SK-N-SH treated with all-trans-retinoic acid at 6 μM for 48 hours (cell line): Measurements from ENCODE around the gene CCL5.

Experiments
- CSDC2 ChIP-seq: fragments of 250-450 bp; sonication (Bioruptor Pico); IDR thresholded peaks from 2 replicates; pipeline ENCODE4 v1.5.0; 2020; ENCODE audit warnings: mild to moderate bottlenecking, moderate library complexity
- ESRRG ChIP-seq: fragments of 250-450 bp; sonication (Bioruptor Pico); IDR thresholded peaks from 2 replicates; pipeline ENCODE4 v1.6.1; 2021; ENCODE audit warnings: mild to moderate bottlenecking
- ISL1 ChIP-seq: fragments of 250-450 bp; sonication (Bioruptor Pico); IDR thresholded peaks from 2 replicates; pipeline ENCODE4 v2.1.2; 2022; ENCODE audit warnings: mild to moderate bottlenecking, moderate library complexity
- OSR1 ChIP-seq: fragments of 250-450 bp; sonication (Bioruptor Pico); IDR thresholded peaks from 2 replicates; pipeline ENCODE4 v1.8.0; 2022; ENCODE audit warnings: moderate library complexity, mild to moderate bottlenecking, inconsistent platforms
- RARB ChIP-seq: fragments of 250-450 bp; sonication (Bioruptor Pico); IDR thresholded peaks from 2 replicates; pipeline ENCODE4 v1.8.0; 2021; ENCODE audit warnings: mild to moderate bottlenecking, moderate library complexity
- SNAI2 ChIP-seq: fragments of 250-450 bp; sonication (Bioruptor Pico); IDR thresholded peaks from 2 replicates; pipeline ENCODE4 v1.5.0; 2020; ENCODE audit warnings: mild to moderate bottlenecking, moderate library complexity
- TCF4 ChIP-seq: fragments of 250-450 bp; sonication (Bioruptor Pico); IDR thresholded peaks from 2 replicates; pipeline ENCODE4 v1.8.0; 2021; ENCODE audit warnings: mild to moderate bottlenecking, moderate library complexity, borderline replicate concordance
- TOX ChIP-seq: fragments of 250-450 bp; sonication (Bioruptor Pico); IDR thresholded peaks from 2 replicates; pipeline ENCODE4 v1.8.0; 2021; ENCODE audit warnings: mild to moderate bottlenecking, moderate library complexity, borderline replicate concordance
- ZFP30 ChIP-seq: fragments of 450-650 bp; formaldehyde crosslinking; IDR thresholded peaks from 2 replicates; pipeline ENCODE4 v1.5.0; 2022; ENCODE audit warnings: mild to moderate bottlenecking, moderate library complexity
- ZNF8 ChIP-seq: fragments of 450-650 bp; formaldehyde crosslinking; IDR thresholded peaks from 2 replicates; pipeline ENCODE4 v1.5.0; 2020; ENCODE audit warnings: mild to moderate bottlenecking, moderate library complexity
- TF ChIP-seq, protein P1 (sequence below): fragments of 250-450 bp; sonication (Bioruptor Pico); IDR thresholded peaks from 2 replicates; pipeline ENCODE4 v1.8.0; 2020; ENCODE audit warnings: mild to moderate bottlenecking, moderate library complexity, borderline replicate concordance
- TF ChIP-seq, protein P2 (sequence below): fragments of 250-450 bp; sonication (Bioruptor Pico); IDR thresholded peaks from 2 replicates; pipeline ENCODE4 v1.5.0; 2020; ENCODE audit warnings: mild to moderate bottlenecking, moderate library complexity
- TF ChIP-seq, protein P3 (sequence below): fragments of 250-450 bp; sonication (Bioruptor Pico); IDR thresholded peaks from 2 replicates; pipeline ENCODE4 v1.8.0; 2021; ENCODE audit warnings: low read depth, mild to moderate bottlenecking, moderate library complexity, borderline replicate concordance
- TF ChIP-seq, protein P4 (sequence below): fragments of 250-450 bp; sonication (Bioruptor Pico); IDR thresholded peaks from 2 replicates; pipeline ENCODE4 v1.5.1; 2020; ENCODE audit warnings: low read depth, mild to moderate bottlenecking, moderate library complexity

DNA sequence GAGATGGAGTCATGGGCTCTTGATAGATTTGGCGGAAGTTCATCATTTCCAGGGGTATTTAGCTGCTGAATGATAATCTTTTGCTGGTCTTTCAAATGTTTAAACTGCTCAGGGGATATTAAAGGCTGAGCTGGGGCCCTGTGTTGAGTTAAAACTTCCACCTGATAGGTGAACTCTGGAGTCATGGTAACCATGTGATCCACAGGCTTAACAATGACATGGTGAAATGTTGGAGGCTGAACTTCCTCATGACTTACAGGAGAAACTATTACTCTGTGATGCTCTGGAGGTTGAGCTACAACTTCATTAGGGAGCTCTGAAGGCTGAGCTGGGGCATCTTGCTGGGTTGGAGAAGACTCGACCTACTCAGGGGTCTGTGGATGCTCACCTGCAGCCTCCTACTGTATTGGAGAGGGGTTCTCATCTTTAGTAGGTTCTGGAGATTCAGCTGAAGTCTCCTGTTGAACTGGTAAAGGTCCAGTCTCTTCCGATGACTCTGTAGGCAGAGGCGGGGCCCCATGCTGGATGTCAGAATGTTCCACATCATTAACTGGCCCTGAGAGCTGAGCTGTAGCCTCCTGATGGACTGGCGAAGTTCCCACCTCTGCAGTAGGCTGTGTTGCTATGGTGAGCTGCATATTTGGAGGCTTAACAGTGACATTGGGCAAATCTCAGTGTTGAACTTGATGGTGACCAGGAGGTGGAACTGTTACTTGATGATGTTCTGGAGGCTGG lies 26.2 kb upstream of the CCL5 start:
- TF ChIP-seq, protein P1, sequence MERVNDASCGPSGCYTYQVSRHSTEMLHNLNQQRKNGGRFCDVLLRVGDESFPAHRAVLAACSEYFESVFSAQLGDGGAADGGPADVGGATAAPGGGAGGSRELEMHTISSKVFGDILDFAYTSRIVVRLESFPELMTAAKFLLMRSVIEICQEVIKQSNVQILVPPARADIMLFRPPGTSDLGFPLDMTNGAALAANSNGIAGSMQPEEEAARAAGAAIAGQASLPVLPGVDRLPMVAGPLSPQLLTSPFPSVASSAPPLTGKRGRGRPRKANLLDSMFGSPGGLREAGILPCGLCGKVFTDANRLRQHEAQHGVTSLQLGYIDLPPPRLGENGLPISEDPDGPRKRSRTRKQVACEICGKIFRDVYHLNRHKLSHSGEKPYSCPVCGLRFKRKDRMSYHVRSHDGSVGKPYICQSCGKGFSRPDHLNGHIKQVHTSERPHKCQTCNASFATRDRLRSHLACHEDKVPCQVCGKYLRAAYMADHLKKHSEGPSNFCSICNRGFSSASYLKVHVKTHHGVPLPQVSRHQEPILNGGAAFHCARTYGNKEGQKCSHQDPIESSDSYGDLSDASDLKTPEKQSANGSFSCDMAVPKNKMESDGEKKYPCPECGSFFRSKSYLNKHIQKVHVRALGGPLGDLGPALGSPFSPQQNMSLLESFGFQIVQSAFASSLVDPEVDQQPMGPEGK, result no peak
- no peak for TF ChIP-seq ZNF8
- TF ChIP-seq, protein P2, sequence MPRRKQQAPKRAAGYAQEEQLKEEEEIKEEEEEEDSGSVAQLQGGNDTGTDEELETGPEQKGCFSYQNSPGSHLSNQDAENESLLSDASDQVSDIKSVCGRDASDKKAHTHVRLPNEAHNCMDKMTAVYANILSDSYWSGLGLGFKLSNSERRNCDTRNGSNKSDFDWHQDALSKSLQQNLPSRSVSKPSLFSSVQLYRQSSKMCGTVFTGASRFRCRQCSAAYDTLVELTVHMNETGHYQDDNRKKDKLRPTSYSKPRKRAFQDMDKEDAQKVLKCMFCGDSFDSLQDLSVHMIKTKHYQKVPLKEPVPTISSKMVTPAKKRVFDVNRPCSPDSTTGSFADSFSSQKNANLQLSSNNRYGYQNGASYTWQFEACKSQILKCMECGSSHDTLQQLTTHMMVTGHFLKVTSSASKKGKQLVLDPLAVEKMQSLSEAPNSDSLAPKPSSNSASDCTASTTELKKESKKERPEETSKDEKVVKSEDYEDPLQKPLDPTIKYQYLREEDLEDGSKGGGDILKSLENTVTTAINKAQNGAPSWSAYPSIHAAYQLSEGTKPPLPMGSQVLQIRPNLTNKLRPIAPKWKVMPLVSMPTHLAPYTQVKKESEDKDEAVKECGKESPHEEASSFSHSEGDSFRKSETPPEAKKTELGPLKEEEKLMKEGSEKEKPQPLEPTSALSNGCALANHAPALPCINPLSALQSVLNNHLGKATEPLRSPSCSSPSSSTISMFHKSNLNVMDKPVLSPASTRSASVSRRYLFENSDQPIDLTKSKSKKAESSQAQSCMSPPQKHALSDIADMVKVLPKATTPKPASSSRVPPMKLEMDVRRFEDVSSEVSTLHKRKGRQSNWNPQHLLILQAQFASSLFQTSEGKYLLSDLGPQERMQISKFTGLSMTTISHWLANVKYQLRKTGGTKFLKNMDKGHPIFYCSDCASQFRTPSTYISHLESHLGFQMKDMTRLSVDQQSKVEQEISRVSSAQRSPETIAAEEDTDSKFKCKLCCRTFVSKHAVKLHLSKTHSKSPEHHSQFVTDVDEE (CRISPR knock-in tag), result no peak
- TF ChIP-seq ESRRG (CRISPR knock-in tag), result no peak
- TF ChIP-seq, protein P3, sequence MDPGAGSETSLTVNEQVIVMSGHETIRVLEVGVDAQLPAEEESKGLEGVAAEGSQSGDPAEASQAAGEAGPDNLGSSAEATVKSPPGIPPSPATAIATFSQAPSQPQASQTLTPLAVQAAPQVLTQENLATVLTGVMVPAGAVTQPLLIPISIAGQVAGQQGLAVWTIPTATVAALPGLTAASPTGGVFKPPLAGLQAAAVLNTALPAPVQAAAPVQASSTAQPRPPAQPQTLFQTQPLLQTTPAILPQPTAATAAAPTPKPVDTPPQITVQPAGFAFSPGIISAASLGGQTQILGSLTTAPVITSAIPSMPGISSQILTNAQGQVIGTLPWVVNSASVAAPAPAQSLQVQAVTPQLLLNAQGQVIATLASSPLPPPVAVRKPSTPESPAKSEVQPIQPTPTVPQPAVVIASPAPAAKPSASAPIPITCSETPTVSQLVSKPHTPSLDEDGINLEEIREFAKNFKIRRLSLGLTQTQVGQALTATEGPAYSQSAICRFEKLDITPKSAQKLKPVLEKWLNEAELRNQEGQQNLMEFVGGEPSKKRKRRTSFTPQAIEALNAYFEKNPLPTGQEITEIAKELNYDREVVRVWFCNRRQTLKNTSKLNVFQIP, result no peak
- TF ChIP-seq CSDC2, result no peak
- no peak for TF ChIP-seq ZFP30 (CRISPR knock-in tag)
- no peak for TF ChIP-seq TCF4
- TF ChIP-seq, protein P4, sequence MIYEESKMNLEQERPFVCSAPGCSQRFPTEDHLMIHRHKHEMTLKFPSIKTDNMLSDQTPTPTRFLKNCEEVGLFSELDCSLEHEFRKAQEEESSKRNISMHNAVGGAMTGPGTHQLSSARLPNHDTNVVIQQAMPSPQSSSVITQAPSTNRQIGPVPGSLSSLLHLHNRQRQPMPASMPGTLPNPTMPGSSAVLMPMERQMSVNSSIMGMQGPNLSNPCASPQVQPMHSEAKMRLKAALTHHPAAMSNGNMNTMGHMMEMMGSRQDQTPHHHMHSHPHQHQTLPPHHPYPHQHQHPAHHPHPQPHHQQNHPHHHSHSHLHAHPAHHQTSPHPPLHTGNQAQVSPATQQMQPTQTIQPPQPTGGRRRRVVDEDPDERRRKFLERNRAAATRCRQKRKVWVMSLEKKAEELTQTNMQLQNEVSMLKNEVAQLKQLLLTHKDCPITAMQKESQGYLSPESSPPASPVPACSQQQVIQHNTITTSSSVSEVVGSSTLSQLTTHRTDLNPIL, result no peak
- TF ChIP-seq SNAI2 (CRISPR knock-in tag), result no peak
- TF ChIP-seq RARB (CRISPR knock-in tag), result no peak
- TF ChIP-seq ISL1 (CRISPR knock-in tag), result no peak
- TF ChIP-seq OSR1 (CRISPR knock-in tag), result no peak
- TF ChIP-seq TOX (CRISPR knock-in tag), result no peak
